NCI-H2029 treated with DMSO at 0.1 percent for 48 hours (cell line): Measurements from ENCODE around the gene NMS.

Source experiments
- DNase-seq: peaks from one replicate; lab custom pipeline; 2025; lab: John Stamatoyannopoulos, UW

The NMS gene

DNA sequence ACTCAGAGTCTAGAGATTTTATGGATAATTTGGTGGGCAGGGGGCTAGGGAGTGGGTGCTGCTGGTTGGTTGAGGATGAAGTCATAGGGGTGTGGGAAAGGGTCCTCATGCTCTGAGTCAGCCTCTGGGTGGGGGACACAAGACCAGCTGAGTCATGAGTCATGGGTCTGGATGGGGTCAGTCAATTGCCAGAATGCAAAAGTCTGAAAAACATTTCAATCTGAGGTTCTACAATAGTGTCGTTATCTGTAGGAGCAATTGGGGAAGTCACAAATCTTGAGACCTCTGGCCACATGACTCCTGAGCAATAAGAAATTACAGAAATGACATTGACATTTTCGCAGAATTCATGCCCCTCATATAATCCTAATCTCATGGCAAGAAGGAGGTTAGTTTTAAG is 15.1 kb downstream of the NMS start:
- DNase-seq, result no peak

DNA sequence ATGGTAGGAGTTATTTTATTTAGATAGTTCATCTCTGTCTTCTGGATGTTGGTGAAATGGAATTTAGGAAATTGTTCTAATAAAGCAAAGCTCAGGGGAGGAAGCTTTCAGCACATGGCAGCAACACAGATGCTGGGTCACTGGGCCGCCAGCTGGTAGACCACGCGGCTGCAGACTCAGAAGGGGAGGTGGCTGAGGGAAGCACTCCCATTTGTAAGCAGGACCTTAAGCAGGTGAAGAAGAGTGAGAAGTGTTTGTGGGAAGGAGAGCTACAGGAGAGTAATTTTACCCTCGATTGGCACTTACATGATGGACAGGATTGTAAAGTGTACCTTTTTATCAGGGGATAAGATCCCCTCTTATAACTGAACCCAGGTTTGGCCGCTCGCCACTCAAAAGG is 24.4 kb downstream of the NMS start:
- DNase-seq, result no peak

DNA sequence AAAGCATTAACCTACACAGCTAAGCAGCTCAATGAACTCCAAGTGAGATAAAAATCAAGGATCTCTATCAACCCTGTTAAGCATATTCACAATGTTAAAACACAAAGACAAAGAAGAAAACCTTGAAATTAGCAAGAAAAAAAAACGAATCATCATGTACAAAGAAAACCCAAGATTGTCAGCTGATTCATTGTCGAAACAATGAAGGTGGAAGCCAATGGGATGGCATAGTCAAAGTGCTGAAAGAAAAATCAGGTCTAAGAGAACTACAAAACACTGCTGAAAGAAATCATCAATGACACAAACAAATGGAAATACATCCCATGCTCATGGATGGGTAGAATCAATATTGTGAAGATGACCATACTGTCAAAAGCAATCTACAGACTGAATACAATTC is 32.5 kb downstream of the NMS start:
- DNase-seq, result no peak

DNA sequence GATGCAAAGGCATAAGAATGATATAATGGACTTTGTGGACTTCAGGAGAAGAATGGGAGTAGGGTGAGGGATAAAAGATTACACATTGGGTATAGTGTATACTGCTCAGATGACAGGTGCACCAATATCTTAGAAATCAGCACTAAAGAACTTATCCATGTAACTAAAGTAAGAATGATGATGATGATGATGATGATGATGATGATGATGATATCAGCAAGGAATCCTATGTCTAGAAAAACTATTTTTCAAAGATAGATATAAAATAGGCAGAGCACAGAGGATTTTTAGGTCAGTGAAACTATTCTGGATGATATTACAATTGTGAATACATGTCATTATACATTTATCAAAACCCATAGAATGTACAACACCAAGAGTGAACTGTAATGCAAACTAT is 34.3 kb downstream of the NMS start:
- no peak for DNase-seq

DNA sequence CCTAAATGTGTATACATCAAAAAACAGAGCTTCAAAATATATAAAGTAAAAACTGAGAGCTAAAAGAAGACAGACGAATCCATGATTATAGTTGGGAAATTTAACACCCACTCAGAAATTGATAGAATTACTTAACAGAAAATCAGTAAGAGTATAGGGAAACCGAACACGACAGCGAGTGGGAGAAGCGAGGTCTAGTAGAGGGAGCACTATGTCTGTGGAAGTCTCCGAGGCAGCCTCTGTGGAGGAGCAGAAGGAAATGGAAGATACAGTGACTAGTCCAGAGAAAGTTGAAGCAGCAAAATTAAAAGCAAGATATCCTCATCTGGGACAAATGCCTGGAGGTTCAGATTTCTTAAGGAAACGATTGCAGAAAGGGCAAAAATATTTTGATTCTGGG is 38.8 kb downstream of the NMS start:
- no peak for DNase-seq

DNA sequence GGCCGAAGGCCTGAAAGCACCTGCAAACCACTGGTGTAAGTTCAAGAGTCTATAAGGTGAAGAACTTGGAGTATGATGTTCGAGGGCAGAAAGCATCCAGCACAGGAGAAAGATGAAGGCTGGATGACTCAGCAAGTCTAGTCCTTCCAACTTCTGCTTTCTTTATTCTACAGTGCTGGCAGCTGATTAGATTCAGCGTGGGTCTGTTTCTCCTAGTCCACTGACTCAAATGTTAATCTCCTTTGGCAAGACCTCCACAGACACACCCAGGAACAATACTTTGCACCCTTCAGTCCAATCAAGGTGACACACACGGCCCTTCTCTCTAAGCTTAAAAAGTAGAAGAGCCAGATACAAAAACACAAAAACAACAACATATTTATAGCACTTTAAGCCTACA is 43.4 kb downstream of the NMS start:
- no peak for DNase-seq

DNA sequence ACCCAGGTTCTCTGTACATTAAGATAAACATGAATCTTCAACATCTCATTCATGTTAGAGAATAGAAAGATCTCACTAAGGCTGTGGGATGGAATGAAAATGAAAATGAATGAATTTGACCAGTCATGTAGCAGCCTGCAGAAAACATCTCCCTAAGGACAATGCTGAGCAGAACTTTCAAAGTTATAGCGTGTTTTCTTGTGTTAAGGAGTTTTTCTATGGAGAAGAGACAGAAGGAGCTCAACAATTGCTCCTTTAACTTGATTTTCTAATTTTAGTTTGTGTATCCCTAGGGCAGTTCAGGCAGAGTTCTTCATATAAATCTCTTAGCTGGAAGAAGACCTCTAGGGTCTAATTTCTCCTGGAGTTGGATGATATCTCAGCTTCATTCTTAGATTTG is 47.3 kb downstream of the NMS start:
- DNase-seq, result no peak

DNA sequence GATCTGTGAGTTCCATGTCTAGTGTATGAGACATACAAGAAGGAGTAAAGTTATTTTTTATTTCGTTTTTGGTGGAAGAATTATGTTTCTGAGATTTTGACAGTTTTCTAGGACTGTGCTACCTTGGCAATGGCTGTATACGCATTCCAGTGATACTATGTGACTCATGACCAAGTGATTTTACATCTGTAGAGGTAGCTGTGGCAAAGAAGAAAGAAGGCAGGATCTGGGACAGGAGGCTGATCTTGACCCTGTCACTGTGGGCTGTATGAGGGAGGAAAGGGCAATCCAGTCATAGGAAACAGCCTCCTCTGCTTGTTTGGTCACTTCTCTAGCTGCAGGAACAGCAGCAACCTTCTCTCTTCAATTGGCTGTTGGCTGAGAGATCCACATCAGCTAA is 48.5 kb downstream of the NMS start:
- DNase-seq, result no peak

DNA sequence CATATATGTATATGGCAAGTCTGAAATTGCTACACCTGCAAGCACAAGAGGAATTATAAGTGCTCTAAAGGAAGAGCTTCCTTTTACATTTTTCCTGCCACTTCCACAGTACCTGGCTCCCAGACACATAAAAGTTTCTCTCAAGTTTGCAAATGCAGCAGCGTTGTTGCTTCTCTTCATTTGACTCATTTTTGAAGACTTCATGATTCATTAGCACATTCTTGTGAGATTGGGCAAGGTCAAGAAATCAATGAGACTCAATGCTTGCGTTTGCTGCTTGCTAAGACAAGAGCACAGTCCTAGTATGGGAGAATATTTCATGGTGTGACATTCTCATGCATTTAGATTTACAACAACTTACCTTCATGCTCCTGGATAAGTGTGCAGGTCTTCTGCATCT is 49.9 kb downstream of the NMS start:
- no peak for DNase-seq

DNA sequence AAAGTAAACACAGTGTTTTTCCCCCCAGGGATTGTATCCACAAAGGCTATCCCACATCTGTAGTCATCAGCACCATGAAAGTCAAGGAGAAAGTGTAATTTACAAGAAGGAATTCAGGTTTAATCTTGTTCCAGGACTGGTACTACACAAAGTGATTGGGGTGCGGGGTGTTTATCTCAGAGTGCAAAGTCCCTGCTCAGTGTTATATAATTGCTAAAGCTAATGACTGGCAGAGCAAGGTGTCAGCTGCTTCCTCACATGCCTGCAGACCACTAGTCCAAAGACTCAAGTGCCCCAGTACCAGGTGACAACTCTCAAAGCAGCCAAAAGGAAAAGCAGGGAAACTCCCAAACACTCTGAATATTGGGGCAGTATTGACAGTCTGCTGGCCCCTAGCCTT is 52.1 kb downstream of the NMS start:
- DNase-seq, result no peak

DNA sequence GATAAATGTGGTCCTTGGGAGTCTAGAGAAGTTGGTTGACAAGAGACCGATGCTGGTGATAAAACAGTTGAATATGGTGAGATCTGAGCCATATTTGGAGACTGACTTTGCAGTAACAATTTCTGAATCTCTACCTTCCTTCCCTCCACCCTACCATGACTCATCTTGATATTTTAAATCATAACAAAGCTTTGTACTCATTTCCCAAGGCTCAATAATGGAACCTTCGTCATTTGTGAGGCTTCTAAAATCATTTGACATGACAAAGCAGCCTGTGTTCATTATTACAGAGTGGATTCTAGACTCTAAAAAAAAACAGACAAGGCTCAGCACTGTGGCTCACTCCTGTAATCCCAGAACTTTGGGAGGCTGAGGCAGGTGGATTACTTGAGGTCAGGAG is 54.0 kb downstream of the NMS start:
- no peak for DNase-seq

DNA sequence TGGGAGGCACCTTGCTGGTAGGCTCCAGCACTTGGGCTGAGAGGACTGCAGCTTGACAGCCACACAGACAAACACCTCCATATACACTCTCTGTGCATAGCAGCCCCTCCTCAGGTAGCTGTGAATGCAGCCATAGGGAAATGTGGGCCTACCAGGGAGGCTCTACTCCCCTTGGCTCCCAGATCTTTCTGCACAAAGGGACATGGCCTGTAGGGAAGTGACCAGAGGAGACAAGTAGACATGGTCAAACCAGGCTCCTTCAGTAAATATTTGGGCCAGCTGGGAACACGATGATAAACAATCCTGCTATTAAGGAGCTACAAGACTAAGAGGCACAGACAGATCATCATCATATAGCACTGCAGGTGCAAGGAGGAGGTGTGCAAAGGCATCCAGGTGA is 56.6 kb downstream of the NMS start:
- DNase-seq, result no peak

DNA sequence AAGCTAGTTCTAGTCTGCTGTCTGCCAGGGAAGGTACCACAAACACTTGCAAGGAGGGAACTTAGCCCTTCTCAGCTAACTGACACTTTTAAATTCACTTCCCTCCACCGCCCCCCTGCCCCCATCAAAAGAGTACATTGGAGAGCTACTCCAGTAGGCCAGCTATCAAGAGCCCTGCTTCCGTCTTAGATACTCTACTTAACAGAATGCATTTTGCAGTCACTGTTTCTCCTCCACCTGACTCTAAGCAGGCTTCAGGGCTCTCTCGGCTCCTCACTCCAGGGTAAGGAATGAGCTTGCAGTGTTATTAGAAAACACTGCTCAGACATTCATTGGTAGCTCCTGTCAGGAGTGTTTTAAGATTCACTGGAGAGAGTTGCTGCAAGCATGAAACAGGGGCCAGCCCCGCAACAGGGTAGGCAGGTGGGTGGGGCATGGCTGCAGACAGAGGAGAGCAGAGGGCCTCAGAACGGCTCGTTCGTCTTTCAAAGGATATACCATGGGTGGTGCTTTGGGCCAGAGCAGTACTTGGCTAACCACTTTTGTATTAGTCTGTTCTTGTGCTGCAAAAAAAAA is 57.2 kb downstream of the NMS start:
- no peak for DNase-seq

DNA sequence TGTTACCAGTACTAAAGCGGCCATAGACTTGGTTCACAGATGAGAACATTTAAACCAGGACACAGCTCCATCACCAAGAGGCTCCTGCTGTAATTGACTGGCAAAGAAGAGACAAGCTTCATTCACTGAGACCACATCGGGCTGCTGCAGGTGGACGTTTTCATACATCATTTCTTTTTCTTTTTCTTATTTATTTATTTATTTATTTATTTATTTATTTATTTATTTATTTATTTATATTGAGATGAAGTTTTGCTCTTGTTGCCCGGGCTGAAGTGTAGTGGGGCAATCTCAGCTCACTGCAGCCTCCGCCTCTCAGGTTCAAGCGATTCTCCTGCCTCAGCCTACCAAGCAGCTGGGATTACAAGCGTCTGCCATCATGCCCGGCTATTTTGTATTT is 58.9 kb downstream of the NMS start:
- no peak for DNase-seq

DNA sequence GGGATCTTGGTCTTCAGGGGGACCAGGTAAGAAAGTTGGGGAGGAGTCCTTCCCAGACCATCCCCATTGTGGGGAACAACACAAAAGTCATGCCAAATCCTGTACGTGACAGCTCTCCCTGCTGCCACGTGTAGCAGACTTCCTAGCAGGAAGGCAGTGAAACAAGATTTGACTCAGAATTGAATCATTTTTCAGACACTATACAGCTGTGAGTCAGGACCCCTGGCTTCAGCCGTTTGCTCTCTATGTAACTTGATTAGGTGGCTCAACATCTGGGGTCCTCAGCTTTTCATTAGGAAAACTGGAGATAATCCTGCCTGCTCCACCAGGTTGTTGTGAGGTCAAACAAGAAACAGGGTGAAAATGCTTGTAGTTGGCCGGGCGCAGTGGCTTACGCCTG is 59.6 kb downstream of the NMS start:
- no peak for DNase-seq
